OCI-LY1 (cell line): ENCODE measurements around the gene INPPL1.
"Not testable (repeated sequence)": the region's sequence is repeated elsewhere in the genome, so short reads cannot be mapped to it uniquely, and the experiment has no call there.

Experiments used
- H2AFZ ChIP-seq: fragments of 200-600 bp; sonication (generic), shearing (Covaris generic); 2 replicates; pipeline ENCODE4 v1.6.0; 2014; ENCODE audit warnings: antibody characterized with exemption, mild to moderate bottlenecking, low read length
- H3F3A ChIP-seq: fragments of 200-600 bp; sonication (generic), shearing (Covaris generic); 2 replicates; pipeline ENCODE4 v1.6.0; 2014; ENCODE audit warnings: mild to moderate bottlenecking, antibody characterized with exemption, low read length, moderate library complexity; ENCODE audit not compliant: insufficient read depth
- H3K27ac ChIP-seq: fragments of 200-600 bp; sonication (generic); 2 replicates; pipeline ENCODE4 v1.5.1; 2014; ENCODE audit warnings: low read length, mixed run types, mild to moderate bottlenecking, low read depth; ENCODE audit not compliant: poor library complexity, severe bottlenecking
- H3K27me3 ChIP-seq: fragments of 200-600 bp; sonication (generic); 2 replicates; pipeline ENCODE4 v1.6.0; 2014; ENCODE audit warnings: antibody characterized with exemption, mild to moderate bottlenecking, low read length, moderate library complexity; ENCODE audit not compliant: insufficient read depth
- H3K36me3 ChIP-seq: fragments of 200-600 bp; sonication (generic); 2 replicates; pipeline ENCODE4 v1.6.1; 2014; ENCODE audit warnings: mild to moderate bottlenecking, antibody characterized with exemption, low read length, moderate library complexity, mixed read lengths; ENCODE audit not compliant: insufficient read depth
- H3K4me1 ChIP-seq: fragments of 200-600 bp; sonication (generic); 2 replicates; pipeline ENCODE4 v1.5.1; 2014; ENCODE audit warnings: mild to moderate bottlenecking, low read length, moderate library complexity; ENCODE audit not compliant: insufficient read depth, severe bottlenecking
- H3K4me2 ChIP-seq: fragments of 200-600 bp; sonication (generic), shearing (Covaris generic); 2 replicates; pipeline ENCODE4 v1.6.1; 2014; ENCODE audit warnings: low read length
- H3K4me3 ChIP-seq: fragments of 200-600 bp; sonication (generic); 2 replicates; pipeline ENCODE4 v1.5.1; 2014; ENCODE audit warnings: low read length, low read depth, mild to moderate bottlenecking, mixed read lengths; ENCODE audit not compliant: poor library complexity, severe bottlenecking
- H3K79me2 ChIP-seq: fragments of 200-600 bp; shearing (Covaris generic); 2 replicates; pipeline ENCODE4 v1.6.1; 2016; ENCODE audit warnings: mixed run types, low read length, mixed read lengths; ENCODE audit not compliant: insufficient read depth
- H3K9ac ChIP-seq: fragments of 200-600 bp; sonication (generic), shearing (Covaris generic); 2 replicates; pipeline ENCODE4 v1.6.1; 2014; ENCODE audit warnings: mild to moderate bottlenecking, low read length, mixed read lengths
- H3K9me2 ChIP-seq: fragments of 200-600 bp; sonication (generic), shearing (Covaris generic); 2 replicates; pipeline ENCODE4 v1.6.1; 2014; ENCODE audit warnings: low read depth, mild to moderate bottlenecking, low read length, mixed read lengths
- H3K9me3 ChIP-seq: fragments of 200-600 bp; shearing (Covaris generic); 2 replicates; pipeline ENCODE4 v1.6.1; 2014; ENCODE audit warnings: low read length, mixed read lengths
- H4K20me1 ChIP-seq: fragments of 200-600 bp; sonication (generic), shearing (Covaris generic); 2 replicates; pipeline ENCODE4 v1.6.0; 2016; ENCODE audit warnings: mild to moderate bottlenecking, low read length; ENCODE audit not compliant: insufficient read depth
- EZH2 ChIP-seq: fragments of 200-600 bp; sonication (generic), shearing (Covaris generic); IDR thresholded peaks from 2 replicates; pipeline ENCODE4 v1.8.0; 2017; ENCODE audit warnings: borderline replicate concordance, mixed run types, mild to moderate bottlenecking, antibody characterized with exemption, low read length, moderate library complexity, mixed read lengths
- TF ChIP-seq, protein P1 (sequence below): fragments of 200-600 bp; sonication (generic), shearing (Covaris generic); IDR thresholded peaks from 2 replicates; pipeline ENCODE4 v1.5.1; 2017; ENCODE audit warnings: mild to moderate bottlenecking, antibody characterized with exemption, low read length, moderate library complexity, mixed read lengths

INPPL1 gene

DNA sequence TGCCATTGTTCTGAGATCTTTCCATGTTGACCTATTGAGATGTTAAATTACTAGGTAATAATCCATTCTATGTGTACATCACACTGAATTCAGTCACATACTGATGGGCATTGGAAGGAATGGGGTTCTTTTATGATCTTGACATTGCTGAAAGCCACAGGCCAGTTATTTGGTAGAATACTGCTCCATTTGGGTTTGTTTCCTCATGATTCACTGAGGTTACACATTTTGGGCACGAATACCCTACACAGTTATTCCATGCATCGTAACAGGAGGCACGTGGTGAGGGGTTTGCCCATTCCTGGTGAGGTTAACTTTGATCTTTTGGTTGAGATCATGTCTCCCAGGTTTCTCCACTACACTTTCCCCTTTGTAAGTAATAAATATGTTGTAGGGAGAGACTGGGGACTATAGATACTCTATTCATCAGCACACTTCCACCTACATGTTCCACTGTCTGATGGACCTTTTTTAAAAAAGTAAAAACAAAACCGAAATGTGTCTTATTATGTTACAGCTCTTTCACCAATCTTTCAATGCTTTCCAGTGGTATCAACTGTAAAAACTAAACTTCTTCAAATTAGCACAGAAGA lies 44.7 kb upstream of the INPPL1 start:
- H3K9me3 ChIP-seq, result no peaks in the 10 kb centered on the region
- H3K27me3 ChIP-seq, result 0 out of 2 replicates have a peak, but pooled peaks cover 3% of the 10 kb centered on the region
- H2AFZ ChIP-seq, result no peak overlapping the region
- H3F3A ChIP-seq, result no peaks in the 10 kb centered on the region
- no peak for TF ChIP-seq EZH2
- TF ChIP-seq, protein P1, sequence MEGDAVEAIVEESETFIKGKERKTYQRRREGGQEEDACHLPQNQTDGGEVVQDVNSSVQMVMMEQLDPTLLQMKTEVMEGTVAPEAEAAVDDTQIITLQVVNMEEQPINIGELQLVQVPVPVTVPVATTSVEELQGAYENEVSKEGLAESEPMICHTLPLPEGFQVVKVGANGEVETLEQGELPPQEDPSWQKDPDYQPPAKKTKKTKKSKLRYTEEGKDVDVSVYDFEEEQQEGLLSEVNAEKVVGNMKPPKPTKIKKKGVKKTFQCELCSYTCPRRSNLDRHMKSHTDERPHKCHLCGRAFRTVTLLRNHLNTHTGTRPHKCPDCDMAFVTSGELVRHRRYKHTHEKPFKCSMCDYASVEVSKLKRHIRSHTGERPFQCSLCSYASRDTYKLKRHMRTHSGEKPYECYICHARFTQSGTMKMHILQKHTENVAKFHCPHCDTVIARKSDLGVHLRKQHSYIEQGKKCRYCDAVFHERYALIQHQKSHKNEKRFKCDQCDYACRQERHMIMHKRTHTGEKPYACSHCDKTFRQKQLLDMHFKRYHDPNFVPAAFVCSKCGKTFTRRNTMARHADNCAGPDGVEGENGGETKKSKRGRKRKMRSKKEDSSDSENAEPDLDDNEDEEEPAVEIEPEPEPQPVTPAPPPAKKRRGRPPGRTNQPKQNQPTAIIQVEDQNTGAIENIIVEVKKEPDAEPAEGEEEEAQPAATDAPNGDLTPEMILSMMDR, result no peak
- H3K36me3 ChIP-seq, result no peaks in the 10 kb centered on the region
- H3K4me3 ChIP-seq, result no peak overlapping the region
- no peaks in the 10 kb centered on the region for H4K20me1 ChIP-seq
- no peaks in the 10 kb centered on the region for H3K4me1 ChIP-seq
- no peak overlapping the region for H3K9ac ChIP-seq
- no peak overlapping the region for H3K4me2 ChIP-seq
- H3K9me2 ChIP-seq, result no peaks in the 10 kb centered on the region
- no peaks in the 10 kb centered on the region for H3K79me2 ChIP-seq
- no peak overlapping the region for H3K27ac ChIP-seq

DNA sequence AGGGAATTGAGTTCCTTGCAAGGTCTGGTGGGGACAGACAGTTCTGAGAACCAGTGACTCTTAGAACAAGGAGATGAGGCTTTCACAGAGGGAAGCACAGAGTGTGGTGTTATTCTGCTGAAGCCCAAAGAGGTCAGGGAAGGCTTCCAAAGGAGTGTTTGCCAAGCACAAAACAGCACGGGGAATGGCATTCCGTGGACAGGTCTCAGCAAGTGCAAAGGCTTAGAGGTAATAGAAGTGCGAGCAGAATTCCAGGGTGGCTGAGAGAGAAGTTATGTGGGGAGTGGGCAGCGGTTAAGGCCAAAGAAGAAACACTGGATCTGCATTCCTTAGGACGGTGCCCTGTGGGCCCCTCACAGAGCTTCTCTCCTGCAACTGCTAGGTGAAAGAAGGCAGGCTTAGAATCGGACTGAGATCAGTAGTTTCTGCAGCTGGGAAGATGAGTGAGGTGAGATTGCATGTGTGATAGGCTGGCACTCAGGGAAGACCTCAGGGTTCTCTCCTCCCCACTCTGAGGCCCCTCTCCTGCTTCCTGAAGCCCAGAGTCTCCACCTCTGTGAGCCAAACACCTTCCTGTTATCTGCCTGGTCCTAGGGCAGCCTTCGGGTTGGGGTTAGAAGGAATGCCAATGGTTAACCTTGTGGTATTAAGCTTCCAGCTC lies 43.5 kb upstream of the INPPL1 start:
- not testable (repeated sequence) for H3K9me2 ChIP-seq, H3K9me3 ChIP-seq, H3K9ac ChIP-seq, H3K4me1 ChIP-seq, H3K27ac ChIP-seq, H2AFZ ChIP-seq, H3K36me3 ChIP-seq, H3K4me2 ChIP-seq, H3F3A ChIP-seq, H3K4me3 ChIP-seq, H4K20me1 ChIP-seq, H3K79me2 ChIP-seq, H3K27me3 ChIP-seq

DNA sequence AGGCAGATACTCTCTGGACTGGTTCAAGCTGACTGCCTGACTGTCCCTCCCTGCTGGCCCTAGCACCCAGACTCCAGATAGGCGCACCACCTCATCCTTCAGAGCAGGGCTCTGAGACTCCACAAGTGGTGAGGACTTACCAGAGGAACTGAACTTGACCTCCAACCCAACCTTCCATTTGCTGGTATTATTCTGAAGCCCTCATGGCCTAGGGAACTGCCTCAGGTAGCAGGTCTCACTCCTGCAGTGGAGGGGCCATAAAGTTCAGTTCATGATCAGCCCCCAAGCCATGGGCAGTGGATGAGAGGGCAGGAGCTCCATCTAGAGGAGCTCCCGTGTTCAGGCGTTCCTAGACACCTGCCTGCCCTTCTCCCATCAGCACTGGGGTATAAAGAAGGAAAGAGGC lies 43.0 kb upstream of the INPPL1 start:
- not testable (repeated sequence) for H3K9me2 ChIP-seq, H3K79me2 ChIP-seq, H3K36me3 ChIP-seq, H3K4me3 ChIP-seq, H3F3A ChIP-seq, H2AFZ ChIP-seq, H4K20me1 ChIP-seq, H3K27me3 ChIP-seq, H3K4me2 ChIP-seq, H3K9ac ChIP-seq, H3K9me3 ChIP-seq, H3K27ac ChIP-seq, H3K4me1 ChIP-seq
- TF ChIP-seq, protein P1, result peak; percentile 9; the same call in 1 of the 2 replicates

DNA sequence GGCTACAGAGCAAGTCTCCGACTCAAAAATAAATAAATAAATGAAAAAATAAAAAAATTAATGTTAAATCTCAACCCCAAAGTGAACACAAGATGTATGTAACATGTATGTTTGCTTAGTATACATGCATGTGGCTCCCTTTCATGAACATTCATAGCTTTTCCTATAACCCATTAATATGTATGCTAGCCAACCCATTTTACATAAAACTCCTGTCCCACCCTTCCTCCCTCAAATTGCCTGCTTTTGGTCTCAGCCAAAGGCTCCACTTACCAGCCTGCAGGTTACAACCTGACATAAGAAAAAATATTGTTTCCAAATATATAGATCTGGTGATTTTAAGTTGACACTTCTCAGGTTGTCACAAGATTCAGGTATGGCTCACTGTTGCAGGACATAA lies 36.3 kb upstream of the INPPL1 start:
- no peak overlapping the region for H3K9ac ChIP-seq
- no peak overlapping the region for H3K4me2 ChIP-seq
- H3K27me3 ChIP-seq, result no peaks in the 10 kb centered on the region; the same call in 1 of the 2 replicates
- TF ChIP-seq EZH2, result no peak
- TF ChIP-seq, protein P1, result no peak
- H4K20me1 ChIP-seq, result no peaks in the 10 kb centered on the region
- H3K4me1 ChIP-seq, result no peaks in the 10 kb centered on the region
- H3K27ac ChIP-seq, result no peak overlapping the region
- no peaks in the 10 kb centered on the region for H3K36me3 ChIP-seq
- no peak overlapping the region for H2AFZ ChIP-seq
- H3K79me2 ChIP-seq, result no peaks in the 10 kb centered on the region
- no peaks in the 10 kb centered on the region for H3K9me3 ChIP-seq
- no peak overlapping the region for H3K4me3 ChIP-seq
- no peaks in the 10 kb centered on the region for H3F3A ChIP-seq
- H3K9me2 ChIP-seq, result no peaks in the 10 kb centered on the region
